HG03025 (cell line): Measurements from ENCODE around the gene FXYD5.

ENCODE experiments used
- ATAC-seq: cut with Tn5 transposase; IDR thresholded peaks from one replicate; pipeline ENCODE4 v1.9.1; 2021; ENCODE audit warnings: mild to moderate bottlenecking, moderate library complexity; ENCODE audit not compliant: unreplicated experiment, low FRiP score

Gene FXYD5

DNA sequence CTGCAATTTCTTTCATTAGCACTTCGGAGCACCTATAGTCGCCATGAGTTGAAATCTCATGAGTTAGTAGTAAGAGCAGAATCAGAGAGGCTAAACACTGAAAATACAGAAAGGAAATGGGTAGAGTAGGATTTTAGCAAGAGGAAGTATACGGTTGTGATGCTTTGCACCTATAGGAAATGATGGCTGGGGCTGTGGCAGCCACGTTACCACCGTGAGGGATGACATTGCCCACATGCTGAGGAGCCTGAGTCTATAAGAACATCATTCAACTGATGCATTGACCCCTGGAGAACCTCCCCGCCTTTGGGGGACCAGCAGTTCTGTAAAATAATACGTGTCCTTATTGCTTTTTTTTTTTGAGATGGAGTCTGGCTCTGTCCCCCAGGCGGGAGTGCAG lies 53.6 kb downstream of the FXYD5 start:
- no peak for ATAC-seq

DNA sequence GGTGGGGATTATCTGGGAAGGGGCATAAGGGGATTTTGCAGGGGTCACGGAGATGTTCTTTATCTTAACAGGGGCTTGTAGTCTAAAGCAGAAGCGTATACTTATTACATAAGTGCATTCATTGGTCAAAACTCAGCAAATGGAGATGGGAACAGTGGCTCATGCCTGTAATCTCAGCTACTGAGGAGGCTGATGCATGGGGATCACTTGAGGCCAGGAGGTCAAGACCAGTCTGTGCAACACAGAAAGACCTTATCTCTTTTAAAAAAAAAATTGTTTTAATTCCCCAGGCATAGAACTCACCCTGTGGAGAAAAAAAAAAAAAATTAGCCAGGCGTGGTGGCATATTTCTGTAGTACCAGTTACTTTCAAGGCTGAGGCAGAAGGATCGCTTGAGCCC lies 55.1 kb downstream of the FXYD5 start:
- ATAC-seq, result no peak

DNA sequence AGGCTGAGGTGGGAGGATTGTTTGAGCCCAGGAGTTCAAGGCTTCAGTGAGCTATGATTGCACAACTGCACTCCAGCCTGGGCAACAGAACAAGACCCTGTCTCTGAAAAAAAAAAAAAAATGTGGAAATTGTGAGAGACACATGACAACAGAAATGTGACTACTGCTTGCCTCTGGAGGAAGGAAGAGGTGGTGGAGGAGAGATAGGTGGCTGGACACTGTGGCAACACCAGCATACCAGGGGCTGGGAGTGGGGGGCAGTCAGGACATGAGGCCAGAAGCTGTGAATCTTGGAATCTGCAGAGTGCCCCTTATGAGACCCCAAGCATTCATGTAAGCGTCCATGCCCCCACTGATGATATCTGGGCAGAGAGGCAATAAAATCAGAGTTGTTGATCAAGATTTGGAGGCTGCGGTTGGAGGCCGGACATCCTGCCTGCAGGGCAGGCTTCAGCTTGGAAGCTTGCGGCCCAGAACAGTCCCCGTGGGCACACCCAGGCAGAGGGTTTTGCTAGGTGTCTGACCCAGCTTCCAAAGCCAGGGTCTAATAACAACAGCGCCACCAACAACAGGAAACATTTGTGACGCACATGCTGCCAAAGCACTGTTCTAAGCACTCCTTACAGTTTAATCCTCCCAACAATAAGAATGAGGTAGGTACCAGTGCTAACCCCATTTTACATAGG lies 57.2 kb downstream of the FXYD5 start:
- no peak for ATAC-seq

DNA sequence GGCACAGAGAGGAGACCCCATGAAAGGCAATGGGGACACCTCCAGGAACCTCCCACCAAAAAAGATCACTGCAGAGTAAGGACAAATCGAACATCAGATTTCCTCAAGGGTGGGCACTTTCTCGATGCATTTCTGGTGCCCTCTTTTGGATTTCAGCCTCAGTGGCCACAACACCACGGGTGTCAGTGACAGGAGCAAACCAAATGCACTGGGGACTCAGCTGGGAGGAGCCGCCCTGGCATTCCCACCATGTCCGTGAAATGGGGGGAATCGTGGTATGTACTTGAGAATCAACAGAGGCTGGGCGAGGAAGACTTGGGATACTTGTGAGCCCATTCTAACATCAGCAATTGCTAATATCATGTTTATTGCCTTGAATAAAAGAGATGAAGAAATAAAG lies 57.7 kb downstream of the FXYD5 start:
- ATAC-seq, result no peak

GRCh38 chr19:35213663-35214632 lies 59.4 kb downstream of the FXYD5 start:
- ATAC-seq, result no peak

GRCh38 chr19:35214766-35215422 lies 60.4 kb downstream of the FXYD5 start:
- no peak for ATAC-seq

- no peak for ATAC-seq
Measured at GRCh38 chr19:35216016-35216832, 61.7 kb downstream of the FXYD5 start.

DNA sequence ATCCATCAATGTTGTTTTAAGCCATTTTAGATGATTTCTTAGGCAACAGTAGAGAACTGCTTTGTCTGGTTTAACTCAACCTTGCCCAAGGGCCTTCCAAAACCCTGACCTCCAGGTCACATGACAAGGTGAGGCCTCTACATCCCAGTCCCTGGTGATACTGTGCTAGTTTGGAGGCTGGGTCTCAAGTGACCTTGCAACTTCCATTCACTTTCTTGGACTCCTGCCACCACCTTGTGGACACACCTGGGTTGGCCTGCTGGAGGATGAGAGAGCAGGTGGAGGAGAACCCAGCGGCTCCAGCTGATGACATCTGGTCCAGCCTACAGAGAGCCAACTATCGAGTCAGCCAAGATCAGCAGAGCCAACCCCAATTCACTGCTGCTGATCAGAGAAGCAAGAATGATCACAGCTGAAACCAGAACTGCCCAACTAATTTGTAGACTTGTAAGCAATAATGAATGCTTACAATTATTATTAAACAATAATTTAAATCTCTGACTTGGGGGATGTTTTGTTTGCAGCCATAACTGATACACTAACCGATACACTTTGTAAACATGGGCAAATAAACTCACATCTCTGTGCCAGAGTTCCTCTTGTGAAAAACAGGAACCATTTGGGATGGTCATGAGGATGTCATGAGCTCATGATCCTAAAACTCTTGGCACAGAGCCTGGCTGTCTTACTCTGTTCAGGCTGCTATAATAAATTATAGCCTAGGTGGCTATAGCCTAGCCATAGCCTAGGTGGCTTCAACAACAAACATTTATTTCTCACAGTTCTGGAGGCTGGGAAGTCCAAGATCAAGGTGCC lies 62.5 kb downstream of the FXYD5 start:
- no peak for ATAC-seq

GRCh38 chr19:35217649-35217990 lies 63.1 kb downstream of the FXYD5 start:
- no peak for ATAC-seq

GRCh38 chr19:35219008-35219407 lies 64.5 kb downstream of the FXYD5 start:
- no peak for ATAC-seq
